Thyroid gland (tissue), 4 donors: ENCODE results near the gene KCNK1.

ENCODE experiments used
- POLR2A ChIP-seq, 2 donors: fragments of 450-650 bp; IDR thresholded peaks; one replicate each; pipeline ENCODE4 v1.6.1; 2017; ENCODE audit warnings: antibody characterized with exemption in 2 of 2, mild to moderate bottlenecking in 2 of 2, moderate library complexity in 1 of 2
- TF ChIP-seq, protein P1 (sequence below), 6 experiments: fragments of 200-600 bp in 3 of 6; fragments of 450-650 bp in 3 of 6; sonication (generic) in 3 of 6; IDR thresholded peaks; one replicate each; pipeline ENCODE4 v1.5.1; 2016 to 2019; ENCODE audit warnings: antibody characterized with exemption in 6 of 6, mild to moderate bottlenecking in 2 of 6, inconsistent platforms in 1 of 6, moderate library complexity in 1 of 6

DNA sequence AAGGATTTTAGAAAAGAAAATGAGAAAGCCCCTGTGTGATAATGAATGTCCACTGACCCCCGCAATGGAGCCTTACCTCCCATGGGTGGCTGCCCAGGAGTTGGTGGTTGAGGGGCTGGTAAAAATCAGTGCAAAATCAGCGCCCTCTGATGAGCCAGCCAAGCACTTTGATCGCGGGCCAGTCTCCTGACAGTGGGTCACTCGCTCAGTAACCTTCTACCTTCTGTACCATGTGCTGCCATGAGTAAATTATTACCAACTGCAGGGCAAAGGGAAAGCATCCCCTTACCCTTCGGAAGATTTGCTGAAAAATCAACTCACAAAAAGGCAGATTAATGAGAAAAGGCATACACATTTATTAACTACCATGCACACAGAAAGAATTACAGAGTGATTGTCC lies 58.8 kb downstream of the KCNK1 start:
- TF ChIP-seq, protein P1, sequence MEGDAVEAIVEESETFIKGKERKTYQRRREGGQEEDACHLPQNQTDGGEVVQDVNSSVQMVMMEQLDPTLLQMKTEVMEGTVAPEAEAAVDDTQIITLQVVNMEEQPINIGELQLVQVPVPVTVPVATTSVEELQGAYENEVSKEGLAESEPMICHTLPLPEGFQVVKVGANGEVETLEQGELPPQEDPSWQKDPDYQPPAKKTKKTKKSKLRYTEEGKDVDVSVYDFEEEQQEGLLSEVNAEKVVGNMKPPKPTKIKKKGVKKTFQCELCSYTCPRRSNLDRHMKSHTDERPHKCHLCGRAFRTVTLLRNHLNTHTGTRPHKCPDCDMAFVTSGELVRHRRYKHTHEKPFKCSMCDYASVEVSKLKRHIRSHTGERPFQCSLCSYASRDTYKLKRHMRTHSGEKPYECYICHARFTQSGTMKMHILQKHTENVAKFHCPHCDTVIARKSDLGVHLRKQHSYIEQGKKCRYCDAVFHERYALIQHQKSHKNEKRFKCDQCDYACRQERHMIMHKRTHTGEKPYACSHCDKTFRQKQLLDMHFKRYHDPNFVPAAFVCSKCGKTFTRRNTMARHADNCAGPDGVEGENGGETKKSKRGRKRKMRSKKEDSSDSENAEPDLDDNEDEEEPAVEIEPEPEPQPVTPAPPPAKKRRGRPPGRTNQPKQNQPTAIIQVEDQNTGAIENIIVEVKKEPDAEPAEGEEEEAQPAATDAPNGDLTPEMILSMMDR (IDR thresholded peaks at IDR 0.05): no peak
- no peak for TF ChIP-seq POLR2A (IDR thresholded peaks at IDR 0.05)
